TTC549 (cell line): ENCODE data around the gene ILF3.
"Not testable (repeated sequence)": the region's sequence is repeated elsewhere in the genome, so short reads cannot be mapped to it uniquely, and the experiment has no call there.

Experiments used
- FAIRE-seq: peaks from 2 replicates; lab custom pipeline; 2012; peaks lifted over from hg19 to GRCh38; lab: Jason Lieb, UNC

ILF3 gene

GRCh38 chr19:10675214-10675613 lies 21.1 kb downstream of the ILF3 start:
- FAIRE-seq = not testable (repeated sequence)

DNA sequence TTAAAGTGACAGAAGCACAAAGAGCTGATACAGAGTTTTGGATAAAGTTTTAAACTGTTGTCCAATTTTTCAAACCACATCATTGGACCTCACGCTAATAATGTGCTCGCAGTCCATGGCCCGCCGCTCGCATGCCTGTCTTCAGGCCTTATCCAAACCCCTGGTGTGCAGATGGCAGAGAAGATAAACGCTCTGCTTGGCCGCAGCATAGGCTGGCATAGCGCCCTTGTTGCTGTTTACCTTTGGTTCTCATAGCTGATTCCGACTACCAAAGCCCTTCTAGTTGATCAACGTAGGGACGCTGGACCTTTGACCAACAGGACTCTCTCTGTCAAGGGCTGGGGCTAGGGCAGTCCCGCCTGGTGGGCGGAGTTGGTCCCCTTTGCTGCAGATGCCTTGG lies 23.6 kb downstream of the ILF3 start:
- no peak for FAIRE-seq

DNA sequence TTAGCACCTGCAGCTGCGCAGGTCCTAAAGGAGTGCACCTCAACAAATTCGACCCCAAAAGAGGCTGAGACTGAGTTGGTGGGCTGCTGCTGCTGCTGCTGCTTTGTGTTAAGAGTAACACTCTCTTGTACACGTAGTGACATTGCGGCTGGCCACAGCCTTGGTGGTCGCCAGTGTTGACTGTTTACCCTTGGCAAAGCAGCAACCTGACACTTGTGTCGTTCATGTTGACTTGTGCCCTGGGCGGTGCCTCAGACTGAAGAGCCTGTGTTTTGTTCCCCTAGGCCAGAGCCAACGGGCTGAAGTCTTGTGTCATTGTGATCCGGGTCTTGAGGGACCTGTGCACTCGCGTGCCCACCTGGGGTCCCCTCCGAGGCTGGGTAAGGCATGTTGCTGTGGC lies 24.7 kb downstream of the ILF3 start:
- no peak for FAIRE-seq

DNA sequence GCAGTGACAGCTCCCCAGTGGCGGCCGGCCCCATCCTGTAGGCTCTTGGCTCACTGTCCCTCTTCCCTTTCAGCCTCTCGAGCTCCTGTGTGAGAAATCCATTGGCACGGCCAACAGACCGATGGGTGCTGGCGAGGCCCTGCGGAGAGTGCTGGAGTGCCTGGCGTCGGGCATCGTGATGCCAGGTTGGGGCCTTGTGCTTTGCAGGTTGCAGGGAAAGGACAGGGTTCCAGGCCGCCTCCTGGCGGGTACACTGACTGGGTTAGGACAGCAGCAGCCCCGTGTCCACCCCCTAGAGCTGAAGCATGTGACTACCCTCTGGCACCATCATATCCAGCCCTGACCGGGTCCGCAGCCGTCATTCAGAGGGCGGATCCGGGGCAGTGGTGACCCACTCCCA lies 25.6 kb downstream of the ILF3 start:
- no peak for FAIRE-seq

- no peak for FAIRE-seq
These were observed 26.5 kb downstream of the ILF3 start for GRCh38 chr19:10680545-10681135.

DNA sequence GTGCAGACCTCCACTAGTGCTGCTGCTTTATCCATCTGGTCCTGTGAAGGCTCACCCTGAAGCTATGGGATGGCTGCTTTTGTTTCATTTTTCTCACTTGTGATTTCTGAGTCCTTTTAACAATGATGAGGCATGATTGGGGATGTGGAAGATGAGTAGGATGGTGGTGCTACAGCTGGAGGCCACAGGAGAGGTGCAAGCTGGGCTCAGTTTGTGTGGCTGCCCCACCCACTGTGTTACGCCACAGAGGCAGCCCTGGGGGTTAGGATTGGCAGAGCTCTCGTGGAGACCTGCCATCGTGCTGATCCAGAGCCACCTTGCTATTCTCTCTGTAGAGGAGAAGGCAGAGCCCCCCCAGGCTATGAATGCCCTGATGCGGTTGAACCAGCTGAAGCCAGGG lies 27.5 kb downstream of the ILF3 start:
- FAIRE-seq = no peak

GRCh38 chr19:10682397-10683063 lies 28.4 kb downstream of the ILF3 start:
- FAIRE-seq = no peak

- no peak for FAIRE-seq
These were observed 28.9 kb downstream of the ILF3 start for GRCh38 chr19:10683064-10683426.

DNA sequence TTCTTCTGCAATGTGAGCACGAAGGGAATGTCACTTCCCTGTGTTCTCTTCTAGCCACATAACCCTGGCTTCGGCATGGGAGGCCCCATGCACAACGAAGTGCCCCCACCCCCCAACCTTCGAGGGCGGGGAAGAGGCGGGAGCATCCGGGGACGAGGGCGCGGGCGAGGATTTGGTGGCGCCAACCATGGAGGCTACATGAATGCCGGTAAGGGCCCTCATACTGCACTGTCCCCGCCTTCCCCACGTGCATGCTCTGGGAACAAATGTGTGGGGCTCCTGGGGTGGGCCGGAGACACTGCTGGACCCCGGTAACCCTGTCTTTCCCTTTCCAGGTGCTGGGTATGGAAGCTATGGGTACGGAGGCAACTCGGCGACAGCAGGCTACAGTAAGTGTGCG lies 29.4 kb downstream of the ILF3 start:
- FAIRE-seq = no peak

DNA sequence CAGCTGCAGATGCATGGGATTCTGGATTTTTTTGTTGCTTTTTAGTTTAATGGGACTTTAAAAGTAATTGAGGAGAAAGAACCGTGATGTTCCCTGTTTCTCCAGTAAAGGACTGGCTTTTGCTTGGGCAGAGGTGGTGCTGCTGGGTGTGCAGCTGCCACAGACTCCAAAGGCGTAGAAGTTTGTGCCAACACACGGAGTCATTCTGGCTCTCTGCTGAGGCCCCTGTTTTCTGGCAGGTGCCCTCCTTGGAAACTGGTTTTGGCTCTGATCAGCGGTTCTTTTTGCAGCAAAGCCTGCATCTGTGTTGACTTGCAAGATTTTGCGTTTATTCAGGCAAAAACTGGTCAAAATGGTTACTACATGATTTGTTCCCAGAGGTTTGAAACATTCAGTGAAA lies 31.1 kb downstream of the ILF3 start:
- no peak for FAIRE-seq

GRCh38 chr19:10686193-10686592 lies 32.0 kb downstream of the ILF3 start:
- FAIRE-seq = no peak

DNA sequence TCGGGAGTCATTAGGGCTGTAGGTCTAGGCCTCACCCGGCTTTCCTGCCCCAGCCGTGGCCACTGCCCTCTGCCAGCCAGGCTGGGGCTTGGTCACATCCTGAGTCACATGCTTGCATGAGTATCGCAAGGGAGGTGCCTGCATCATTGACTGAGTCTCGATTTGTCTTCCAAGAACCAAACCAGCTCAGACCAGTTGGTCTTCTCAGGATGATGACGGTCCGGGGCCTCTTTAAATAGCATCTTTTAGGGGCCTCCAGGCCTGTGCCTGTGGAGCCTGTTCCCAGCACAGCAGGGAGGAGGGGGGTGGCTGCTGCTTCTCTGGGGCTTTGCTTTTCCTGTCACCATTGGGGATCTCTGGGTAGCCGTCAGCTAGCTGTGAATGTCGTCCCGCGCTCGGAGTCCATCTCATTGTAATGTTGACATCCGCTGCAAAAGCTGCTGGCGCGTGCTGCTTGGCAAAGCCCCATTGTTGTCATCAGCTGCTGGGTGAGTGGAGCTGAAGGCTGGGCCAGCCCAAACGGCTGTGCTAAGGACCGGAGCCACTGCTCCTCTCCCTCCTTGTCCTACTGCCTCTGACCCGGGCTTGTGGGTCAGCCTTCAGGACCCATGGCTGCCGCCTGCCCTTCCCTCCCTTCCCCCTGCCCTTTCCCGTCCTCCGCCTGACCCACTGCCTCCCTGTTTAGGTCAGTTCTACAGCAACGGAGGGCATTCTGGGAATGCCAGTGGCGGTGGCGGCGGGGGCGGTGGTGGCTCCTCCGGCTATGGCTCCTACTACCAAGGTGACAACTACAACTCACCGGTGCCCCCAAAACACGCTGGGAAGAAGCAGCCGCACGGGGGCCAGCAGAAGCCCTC lies 32.7 kb downstream of the ILF3 start:
- no peak for FAIRE-seq

GRCh38 chr19:10687518-10688288 lies 33.6 kb downstream of the ILF3 start:
- no peak for FAIRE-seq

GRCh38 chr19:10688545-10689280 lies 34.6 kb downstream of the ILF3 start:
- no peak for FAIRE-seq

DNA sequence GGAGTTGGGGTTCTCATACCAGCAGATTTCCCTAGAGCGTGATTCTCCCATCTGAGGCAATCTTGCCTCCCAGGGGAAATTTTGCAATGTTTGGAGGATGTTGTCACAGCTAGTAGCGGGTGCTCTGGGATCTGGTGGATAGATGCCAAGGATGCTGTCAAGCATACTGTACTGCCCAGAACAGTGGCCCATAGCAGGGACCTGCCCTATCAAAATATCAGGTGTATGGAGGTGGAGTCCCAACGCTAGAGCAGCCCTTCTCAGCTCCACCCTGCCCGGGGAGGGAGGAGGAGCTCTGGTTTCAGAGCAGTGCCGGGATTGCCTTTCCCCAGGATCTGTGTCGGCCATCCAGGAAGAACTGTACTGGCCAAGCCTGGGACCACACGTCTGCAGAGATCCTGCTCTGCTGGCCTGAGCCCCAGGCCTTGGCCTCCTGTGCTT lies 36.2 kb downstream of the ILF3 start:
- FAIRE-seq = no peak

GRCh38 chr19:10691178-10691881 lies 37.2 kb downstream of the ILF3 start:
- no peak for FAIRE-seq

- no peak for FAIRE-seq
These were observed 37.7 kb downstream of the ILF3 start for GRCh38 chr19:10691883-10692282.

DNA sequence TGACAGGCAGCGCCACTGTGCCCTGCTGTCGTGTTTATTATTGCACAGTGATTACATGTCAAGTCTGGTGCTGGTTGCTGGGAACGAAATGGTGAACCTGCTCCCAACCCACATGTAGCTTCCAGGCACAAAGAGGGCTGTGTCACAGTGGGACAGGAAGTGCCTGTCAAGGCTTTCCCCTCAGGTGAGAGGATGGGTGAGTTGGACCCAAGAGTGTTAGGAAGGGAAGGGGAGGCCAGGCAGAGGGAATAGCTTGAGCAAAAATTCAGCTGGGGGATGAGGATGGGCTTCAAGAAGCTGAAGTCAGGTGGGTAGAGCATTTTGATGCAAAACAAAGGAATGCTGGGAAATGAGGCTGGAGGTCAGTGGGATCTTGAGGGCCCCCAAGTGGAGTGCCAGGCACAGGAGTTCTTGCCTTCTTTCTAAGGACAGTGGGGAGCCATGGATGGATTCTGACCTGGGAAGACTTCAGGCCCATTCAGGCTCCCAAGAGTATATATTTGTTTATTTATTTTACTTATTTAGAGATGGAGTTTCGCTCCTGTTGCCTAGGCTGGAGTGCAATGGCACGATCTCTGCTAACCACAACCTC lies 38.6 kb downstream of the ILF3 start:
- FAIRE-seq = no peak

DNA sequence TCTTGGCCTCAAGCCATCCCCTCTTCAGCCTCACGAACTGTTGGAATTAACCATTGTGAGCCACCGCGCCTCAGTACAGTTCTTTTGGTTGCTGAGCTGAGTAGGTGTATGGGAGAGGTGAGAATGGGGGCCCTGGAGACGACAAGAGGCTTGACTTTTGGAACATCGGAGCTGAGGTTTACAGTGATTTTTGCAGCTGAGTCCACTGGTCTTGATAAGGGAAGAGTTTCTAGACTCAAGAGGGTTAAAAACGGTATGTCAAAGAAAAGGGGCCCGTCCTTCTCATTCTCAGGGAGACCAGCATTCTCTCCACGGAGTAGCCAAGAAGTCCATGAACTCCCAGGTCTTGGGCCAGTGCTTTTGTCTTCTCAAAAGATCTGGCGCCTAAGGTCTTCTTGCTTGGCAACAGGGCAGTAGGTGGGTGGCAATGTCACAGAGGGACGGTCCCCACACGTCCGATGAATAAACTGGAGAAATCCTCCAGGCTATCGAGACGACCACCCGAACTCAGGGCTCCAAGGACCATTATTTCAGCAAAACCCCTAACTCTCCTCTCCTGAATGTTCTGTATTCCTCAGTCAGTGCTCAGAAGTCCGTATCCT lies 40.7 kb downstream of the ILF3 start:
- no peak for FAIRE-seq
